H7 (cell line): ENCODE data around the gene NOXRED1. TPM values are rescaled to one million over a fixed set of nuclear protein-coding genes. Genes with fewer than 3 reads are reported as not detected.
A peak's percentile ranks its signal among the peaks of the same experiment; 100 is the strongest.
"Not testable (repeated sequence)": the region's sequence is repeated elsewhere in the genome, so short reads cannot be mapped to it uniquely, and the experiment has no call there.

Experiments
- DNase-seq: peaks from one replicate; pipeline ENCODE4 v3.0.0; 2012
- H3K27me3 ChIP-seq: 2 replicates; pipeline ENCODE4 v1.6.0; 2011; ENCODE audit warnings: mild to moderate bottlenecking, low read length; ENCODE audit not compliant: control insufficient read depth, insufficient read depth
- H3K36me3 ChIP-seq: replicated peaks from 2 replicates; pipeline ENCODE4 v1.5.1; 2011; ENCODE audit warnings: low read length; ENCODE audit not compliant: control insufficient read depth, insufficient read depth
- H3K4me3 ChIP-seq: 2 replicates; pipeline ENCODE4 v1.5.1; 2011; ENCODE audit warnings: low read depth, mild to moderate bottlenecking, control low read depth, low read length, moderate library complexity; ENCODE audit not compliant: insufficient read depth
- total RNA-seq: library from RNA; depleted of rRNA; stranded (reverse); fragments of >200 nt; shearing (Covaris generic); gene quantifications from 2 replicates; pipeline ENCODE4 v1.2.3, GENCODE V29; 2014

The NOXRED1 gene
- total RNA-seq, 1 experiment from 2014 or later, result 0.07 TPM

DNA sequence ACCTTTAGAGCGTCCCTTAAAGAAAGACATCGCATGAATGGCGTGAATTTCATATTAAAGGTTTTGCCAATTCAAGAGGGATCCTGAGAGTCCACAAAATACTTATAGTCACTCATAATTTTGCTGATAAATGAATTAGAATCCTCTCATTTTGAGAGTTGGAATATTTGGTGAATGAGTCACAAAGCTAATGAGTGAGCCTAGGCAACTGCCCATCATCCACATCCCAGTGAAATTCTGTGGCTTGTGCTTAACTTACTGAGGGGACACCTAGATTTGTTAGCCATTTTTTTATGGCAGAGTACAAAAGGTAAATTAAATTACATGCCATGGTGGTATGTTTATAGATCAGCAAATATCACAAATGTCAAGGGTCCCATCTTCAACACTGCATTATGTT, 12.7 kb upstream of the NOXRED1 start:
- DNase-seq, result no peak
- H3K36me3 ChIP-seq, result no peaks in the 10 kb centered on the region; the same call in none of the 2 replicates
- H3K27me3 ChIP-seq, result no peaks in the 10 kb centered on the region
- H3K4me3 ChIP-seq, result no peak overlapping the region

DNA sequence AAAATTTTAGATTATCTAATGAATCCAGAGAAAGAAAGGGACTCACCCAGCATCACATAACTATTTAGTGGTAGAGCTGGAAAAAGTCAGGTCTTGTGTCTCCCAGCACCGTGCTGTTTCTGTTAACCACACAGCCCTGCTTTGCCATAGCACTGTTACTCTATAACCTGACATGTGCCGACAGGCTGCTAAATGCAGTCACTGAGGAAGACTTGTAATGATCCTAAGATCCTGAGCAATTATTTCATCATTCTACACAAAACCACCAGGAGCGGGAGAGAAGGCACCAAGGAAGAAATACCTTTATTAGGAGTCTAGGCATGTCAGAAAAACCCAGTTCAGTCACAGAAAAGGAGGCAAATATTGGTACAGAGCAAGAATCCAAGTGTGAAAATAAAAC, 3.1 kb upstream of the NOXRED1 start:
- no peak for DNase-seq
- Histone ChIP-seq H3K27me3 (no peaks in the 10 kb centered on the region), H3K36me3 (peaks cover 19% of the 10 kb centered on the region), H3K4me3 (no peak overlapping the region)

GRCh38 chr14:77424862-77425261, 1.5 kb upstream of the NOXRED1 start:
- Histone ChIP-seq H3K36me3 (peaks cover 19% of the 10 kb centered on the region), H3K4me3 (no peak overlapping the region)
- DNase-seq, result peak; percentile 48

DNA sequence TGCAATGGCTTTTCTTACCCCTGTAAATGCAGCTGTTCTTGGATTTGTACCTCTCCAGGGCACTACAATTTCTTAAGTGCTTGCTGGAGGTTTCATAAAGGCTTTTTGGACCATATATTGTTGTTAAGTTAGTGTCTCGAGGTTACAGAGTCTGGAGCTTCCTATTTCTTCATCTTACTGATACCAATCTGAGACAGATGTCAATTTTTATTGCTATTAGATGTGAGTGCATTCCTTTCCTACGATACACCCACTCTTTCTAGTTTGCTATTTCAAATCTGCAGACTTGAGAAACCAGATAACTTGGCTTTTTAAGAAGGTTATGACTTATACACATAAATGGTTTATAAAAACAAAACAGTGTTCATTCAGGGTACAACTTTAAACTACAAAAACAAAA, 2.1 kb downstream of the NOXRED1 start:
- no peak overlapping the region for H3K4me3 ChIP-seq
- H3K36me3 ChIP-seq, result peaks cover 4% of the 10 kb centered on the region
- DNase-seq, result no peak
- no peaks in the 10 kb centered on the region for H3K27me3 ChIP-seq

More at GRCh38 chr14:77424862-77425261, 1.5 kb upstream of the NOXRED1 start:
- no peaks in the 10 kb centered on the region for H3K27me3 ChIP-seq

DNA sequence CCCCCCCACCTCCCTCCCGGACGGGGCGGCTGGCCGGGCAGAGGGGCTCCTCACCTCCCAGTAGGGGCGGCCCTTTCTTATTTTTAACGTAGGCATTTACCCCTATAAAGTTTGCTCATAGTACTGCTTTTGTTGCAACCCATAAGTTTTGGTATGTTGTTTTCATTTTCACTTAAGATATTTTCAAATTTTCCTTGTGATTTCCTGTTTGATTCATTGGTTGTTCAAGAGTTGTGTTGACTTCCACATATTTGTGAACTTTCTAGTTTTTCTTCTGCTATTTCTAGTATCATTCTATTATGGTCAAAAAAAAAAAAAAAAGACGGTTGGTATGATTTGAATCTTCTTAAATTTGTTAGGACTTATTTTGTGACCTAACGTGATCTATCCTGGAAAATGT, 6.5 kb downstream of the NOXRED1 start:
- Histone ChIP-seq H3K27me3 (no peaks in the 10 kb centered on the region; the same call in 1 of the 2 replicates), H3K36me3 (no peaks in the 10 kb centered on the region), H3K4me3 (no peak overlapping the region)
- DNase-seq, result no peak

- not testable (repeated sequence) for DNase-seq, H3K36me3 ChIP-seq, H3K27me3 ChIP-seq, H3K4me3 ChIP-seq
Measured at GRCh38 chr14:77416098-77416497, 7.2 kb downstream of the NOXRED1 start.

GRCh38 chr14:77415403-77416030, 7.8 kb downstream of the NOXRED1 start:
- H3K27me3 ChIP-seq, H3K36me3 ChIP-seq, H3K4me3 ChIP-seq, DNase-seq: not testable (repeated sequence)

- DNase-seq, result no peak
- Histone ChIP-seq H3K36me3 (no peaks in the 10 kb centered on the region), H3K4me3 (no peak overlapping the region), H3K27me3 (no peaks in the 10 kb centered on the region; the same call in 1 of the 2 replicates)
Measured at GRCh38 chr14:77409131-77409533, 14.2 kb downstream of the NOXRED1 start.

- Histone ChIP-seq H3K36me3 (no peaks in the 10 kb centered on the region), H3K27me3 (no peaks in the 10 kb centered on the region; the same call in 1 of the 2 replicates), H3K4me3 (no peak overlapping the region)
- DNase-seq, result no peak
Measured at GRCh38 chr14:77407158-77407557, 16.2 kb downstream of the NOXRED1 start.

DNA sequence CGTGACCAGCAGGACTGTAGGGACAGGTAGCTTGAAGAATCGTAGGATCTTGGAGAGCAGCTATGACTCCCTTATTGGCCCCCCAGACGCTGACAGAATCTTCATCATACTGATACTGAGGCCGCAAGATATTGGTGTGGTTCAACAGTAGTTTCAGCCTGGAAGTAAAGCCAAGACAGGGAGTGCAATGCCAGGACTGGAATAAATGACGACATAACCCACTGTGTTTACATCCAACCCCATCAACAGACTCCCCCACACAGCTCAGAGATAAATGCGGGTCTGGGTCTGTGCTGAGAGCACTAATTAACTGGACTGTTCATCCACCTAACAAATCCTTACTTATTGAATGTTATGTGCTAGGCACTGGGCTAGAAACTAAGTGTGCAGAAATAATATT, 16.6 kb downstream of the NOXRED1 start:
- Histone ChIP-seq H3K27me3 (no peaks in the 10 kb centered on the region), H3K36me3 (no peaks in the 10 kb centered on the region), H3K4me3 (no peak overlapping the region)
- no peak for DNase-seq

- no peaks in the 10 kb centered on the region for H3K27me3 ChIP-seq
- no peak for DNase-seq
- H3K36me3 ChIP-seq, result no peaks in the 10 kb centered on the region
- no peak overlapping the region for H3K4me3 ChIP-seq
Measured at GRCh38 chr14:77406086-77406485, 17.2 kb downstream of the NOXRED1 start.

- no peak overlapping the region for H3K4me3 ChIP-seq
- DNase-seq, result no peak
- no peaks in the 10 kb centered on the region for H3K27me3 ChIP-seq
- H3K36me3 ChIP-seq, result no peaks in the 10 kb centered on the region
Measured at GRCh38 chr14:77403768-77404167, 19.6 kb downstream of the NOXRED1 start.

DNA sequence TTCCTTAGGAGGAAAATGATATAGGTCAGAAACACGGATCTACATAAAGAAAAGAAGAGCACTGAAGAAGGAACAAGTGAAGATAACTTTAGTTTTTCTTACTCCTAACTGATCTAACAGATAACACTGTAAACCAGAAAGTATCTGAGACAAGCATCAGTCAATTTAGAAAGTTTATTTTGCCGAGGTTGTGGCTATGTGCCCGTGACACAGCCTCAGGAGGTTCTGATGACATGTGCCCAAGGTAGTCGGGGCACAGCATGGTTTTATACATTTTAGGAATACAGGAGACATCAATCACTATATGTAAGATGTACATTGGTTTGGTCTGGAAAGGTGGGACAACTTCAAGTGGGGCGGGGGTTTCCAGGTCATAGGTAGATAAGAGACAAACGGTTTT, 23.1 kb downstream of the NOXRED1 start:
- Histone ChIP-seq H3K27me3 (no peaks in the 10 kb centered on the region), H3K36me3 (no peaks in the 10 kb centered on the region), H3K4me3 (no peak overlapping the region)
- no peak for DNase-seq

DNA sequence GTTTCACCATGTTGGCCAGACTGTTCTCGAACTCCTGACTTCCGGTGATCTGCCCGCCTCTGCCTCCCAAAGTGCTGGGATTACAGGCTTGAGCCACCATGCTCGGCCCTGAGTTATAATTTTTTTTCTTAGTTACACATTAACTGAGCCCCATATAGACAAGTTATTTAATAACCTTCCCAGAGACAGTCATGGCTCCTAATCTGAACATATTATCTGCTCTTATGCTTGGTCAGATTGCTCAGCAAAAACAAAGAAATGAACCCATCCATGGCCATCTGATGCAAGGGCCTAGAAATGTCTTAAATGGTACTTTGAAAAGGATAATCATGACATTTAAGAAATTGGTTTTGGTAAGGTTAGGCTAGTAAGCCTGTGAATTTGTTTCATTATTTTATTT, 33.1 kb downstream of the NOXRED1 start:
- H3K36me3 ChIP-seq, result no peaks in the 10 kb centered on the region
- DNase-seq, result no peak
- H3K4me3 ChIP-seq, result no peak overlapping the region
- H3K27me3 ChIP-seq, result no peaks in the 10 kb centered on the region

DNA sequence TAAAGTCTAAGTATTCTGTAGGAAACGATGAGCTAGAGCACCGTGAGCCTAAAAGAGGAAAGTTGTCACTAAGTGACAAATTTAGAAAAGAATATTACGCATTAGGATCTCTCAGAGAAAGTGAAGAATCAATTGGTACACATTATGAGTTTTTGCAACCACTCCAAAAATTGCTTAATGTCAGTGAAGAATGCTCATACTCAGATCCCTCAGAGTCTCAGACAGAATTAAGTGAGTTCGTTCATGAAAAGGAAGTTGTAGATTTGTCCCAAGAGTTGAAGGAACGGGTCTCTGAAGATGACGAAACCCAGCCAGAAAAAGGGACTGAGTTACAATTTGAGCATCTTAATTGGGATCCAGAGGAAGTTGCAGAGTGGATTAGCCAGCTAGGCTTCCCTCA, 44.6 kb downstream of the NOXRED1 start:
- Histone ChIP-seq H3K27me3 (no peaks in the 10 kb centered on the region), H3K4me3 (no peak overlapping the region), H3K36me3 (no peaks in the 10 kb centered on the region)
- DNase-seq, result no peak

GRCh38 chr14:77377502-77377844, 45.9 kb downstream of the NOXRED1 start:
- no peaks in the 10 kb centered on the region for H3K27me3 ChIP-seq
- H3K4me3 ChIP-seq, result peak overlapping the region; percentile 61
- DNase-seq, result peak; percentile 19
- no peaks in the 10 kb centered on the region for H3K36me3 ChIP-seq
